Kidney (tissue), 14 donors: ENCODE results near the gene GRM7. TPM values are rescaled to one million over a fixed set of nuclear protein-coding genes. Genes with fewer than 3 reads are reported as not detected.

ENCODE experiments used
- DNase-seq, 5 donors: peaks; one replicate each; pipeline ENCODE4 v3.0.0-alpha.2; 2013 to 2020
- FAIRE-seq: peaks from 2 replicates; lab custom pipeline; 2012; peaks lifted over from hg19 to GRCh38; lab: Jason Lieb, UNC
- H3K27ac ChIP-seq, 2 donors: one replicate each; pipeline ENCODE4 v1.7.0; 2013; ENCODE audit warnings: low read depth in 2 of 2, low read length in 2 of 2, inconsistent platforms in 1 of 2
- H3K27me3 ChIP-seq: one replicate; pipeline ENCODE4 v1.7.1; 2013; ENCODE audit warnings: low read length, inconsistent platforms; ENCODE audit not compliant: control insufficient read depth, insufficient read depth
- H3K36me3 ChIP-seq, 3 donors: one replicate each; pipeline versions ENCODE4 v1.7.0 to v1.7.1; 2013; ENCODE audit warnings: low read length in 3 of 3, control low read depth in 1 of 3, inconsistent platforms in 1 of 3; ENCODE audit not compliant: insufficient read depth in 3 of 3, control insufficient read depth in 2 of 3
- H3K4me1 ChIP-seq, 3 donors: one replicate each; pipeline versions ENCODE4 v1.7.0 to v1.7.1; 2013; ENCODE audit warnings: low read length in 3 of 3, inconsistent platforms in 1 of 3, low read depth in 1 of 3; ENCODE audit not compliant: control insufficient read depth in 2 of 3, insufficient read depth in 2 of 3
- H3K4me3 ChIP-seq, 3 donors: one replicate each; pipeline versions ENCODE4 v1.7.0 to v1.8.1; 2013; ENCODE audit warnings: low read length in 3 of 3, control low read depth in 1 of 3, inconsistent platforms in 1 of 3
- H3K9ac ChIP-seq, 3 donors: one replicate each; pipeline versions ENCODE4 v1.7.0 to v1.7.1; 2013; ENCODE audit warnings: low read length in 3 of 3, control low read depth in 1 of 3, inconsistent platforms in 1 of 3
- H3K9me3 ChIP-seq, 3 donors: one replicate each; pipeline versions ENCODE4 v1.7.0 to v1.7.1; 2013; ENCODE audit warnings: low read length in 3 of 3, control low read depth in 1 of 3, inconsistent platforms in 1 of 3; ENCODE audit not compliant: control insufficient read depth in 2 of 3, insufficient read depth in 1 of 3
- CTCF ChIP-seq: IDR thresholded peaks from 3 replicates; pipeline ENCODE4 v1.5.1; 2012; ENCODE audit warnings: mild to moderate bottlenecking, moderate library complexity, borderline replicate concordance; ENCODE audit not compliant: insufficient read depth; ENCODE audit errors: extremely low read depth
- intact Hi-C: fragments of 100-400 bp; cut with DNase I; formaldehyde crosslinking; loops from one replicate; pipeline ENCODE4 v1.11.1; 2022
- polyA plus RNA-seq: library from polyadenylated mRNA; stranded (reverse); fragments of 350-450 nt; fragmentation: Illumina TruSeq; extraction: RNeasy Lipid Tissue Mini Kit (QIAGEN cat#74804); gene quantifications from one replicate; pipeline ENCODE4 v1.2.3, GENCODE V29; 2014; ENCODE audit warnings: low read depth, low replicate concordance; ENCODE audit not compliant: insufficient read depth
- total RNA-seq: library from RNA; stranded (reverse); fragmentation: NEBNext Ultra II Directional; extraction: Animal tissue kit (Norgen Biotek cat#: 25700); gene quantifications from one replicate; pipeline ENCODE4 v1.2.1, GENCODE V29; 2021
- donor health status: control.
- donor health status: control.
- donor health status: control.
- donor health status: control.
- donor health status: control.
- donor health status: DM: yes; HTN: yes; CAD: no.
- donor health status: Normal renal cell carcinoma (clear cell type).

GRM7 gene
- total and polyA plus RNA-seq, 2 donors from 2014 or later = 0.16 TPM; not detected in 1

- no peak overlapping the region for H3K4me3 ChIP-seq
- H3K27me3 ChIP-seq = no peaks in the 10 kb centered on the region
- H3K27ac ChIP-seq = no peak overlapping the region
- no peak overlapping the region for H3K9ac ChIP-seq
- no peaks in the 10 kb centered on the region for H3K36me3 ChIP-seq
- DNase-seq = no peak
- intact Hi-C loops = no loop called here
- H3K4me1 ChIP-seq = no peaks in the 10 kb centered on the region
- no peaks in the 10 kb centered on the region for H3K9me3 ChIP-seq
- TF ChIP-seq CTCF = no peak
- no peak for FAIRE-seq
These were observed 410.7 kb downstream of the GRM7 start for GRCh38 chr3:7271631-7272030.

GRCh38 chr3:7272203-7272602 lies 411.3 kb downstream of the GRM7 start:
- H3K4me3 ChIP-seq = no peak overlapping the region
- no peak for TF ChIP-seq CTCF
- FAIRE-seq = no peak
- H3K9me3 ChIP-seq = no peaks in the 10 kb centered on the region
- no peaks in the 10 kb centered on the region for H3K4me1 ChIP-seq
- H3K27ac ChIP-seq = no peak overlapping the region
- intact Hi-C loops = no loop called here
- no peaks in the 10 kb centered on the region for H3K27me3 ChIP-seq
- no peak overlapping the region for H3K9ac ChIP-seq
- no peak for DNase-seq
- H3K36me3 ChIP-seq = no peaks in the 10 kb centered on the region

- no peaks in the 10 kb centered on the region for H3K9me3 ChIP-seq
- no peak overlapping the region for H3K9ac ChIP-seq
- FAIRE-seq (no peak), DNase-seq (no peak)
- H3K27ac ChIP-seq = no peak overlapping the region
- TF ChIP-seq CTCF = no peak
- H3K36me3 ChIP-seq = no peaks in the 10 kb centered on the region
- H3K27me3 ChIP-seq = no peaks in the 10 kb centered on the region
- no peak overlapping the region for H3K4me3 ChIP-seq
- intact Hi-C loops = no loop called here
- H3K4me1 ChIP-seq = no peaks in the 10 kb centered on the region
These were observed 414.5 kb downstream of the GRM7 start for GRCh38 chr3:7275396-7275795.

- Histone ChIP-seq H3K27me3 (no peaks in the 10 kb centered on the region), H3K27ac (no peak overlapping the region), H3K36me3 (no peaks in the 10 kb centered on the region), H3K9me3 (no peaks in the 10 kb centered on the region), H3K4me3 (no peak overlapping the region), H3K9ac (no peak overlapping the region), H3K4me1 (no peaks in the 10 kb centered on the region)
- FAIRE-seq (no peak), DNase-seq (no peak)
- no peak for TF ChIP-seq CTCF
- intact Hi-C loops = no loop called here
These were observed 419.4 kb downstream of the GRM7 start for GRCh38 chr3:7280318-7280717.
